HK-2 (cell line): ENCODE results near the gene NTN4.
A peak's percentile ranks its signal among the peaks of the same experiment; 100 is the strongest.
"Not testable (repeated sequence)": the region's sequence is repeated elsewhere in the genome, so short reads cannot be mapped to it uniquely, and the experiment has no call there.

Experiments used
- DNase-seq: peaks from one replicate; pipeline ENCODE4 v3.0.0-alpha.2; 2018; ENCODE audit not compliant: unreplicated experiment

Gene NTN4

DNA sequence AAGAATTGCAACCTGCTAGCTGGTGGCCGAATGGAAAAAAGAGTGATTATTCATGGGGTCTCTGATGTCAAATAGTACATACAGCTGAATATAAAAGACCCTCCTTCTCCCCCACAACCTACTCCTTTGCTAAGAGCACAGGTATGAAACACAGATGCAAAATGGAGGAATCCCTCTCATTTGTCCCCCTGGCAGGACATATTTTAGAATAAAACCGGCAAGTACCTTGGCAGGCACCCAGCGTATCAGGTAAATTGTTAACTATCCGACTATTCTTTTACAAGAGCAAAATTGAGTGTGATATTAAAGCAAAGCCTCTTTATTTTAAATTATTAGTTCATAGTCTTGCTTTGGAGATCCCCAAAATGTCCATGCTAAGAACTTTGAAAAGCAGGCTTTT lies 165.6 kb downstream of the NTN4 start:
- no peak for DNase-seq

DNA sequence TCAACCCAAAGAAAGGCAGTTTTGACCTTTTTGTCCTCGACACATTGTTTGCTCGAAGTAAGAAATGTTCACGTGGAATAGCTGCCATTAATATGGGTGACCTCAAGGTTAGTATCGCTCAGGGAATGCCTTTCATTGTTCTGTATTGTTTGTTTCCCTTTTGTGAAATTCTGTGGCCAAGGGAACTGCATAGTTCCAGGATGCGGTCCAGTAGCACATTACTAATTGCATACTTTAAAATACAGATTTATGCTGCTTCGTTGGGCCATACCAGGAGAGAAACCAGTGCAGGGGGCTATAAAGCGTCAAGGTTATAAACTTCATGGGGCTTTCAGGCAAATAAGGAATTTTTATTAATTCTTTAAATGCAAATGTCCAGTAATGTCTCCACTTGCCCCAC lies 166.0 kb downstream of the NTN4 start:
- DNase-seq: no peak

DNA sequence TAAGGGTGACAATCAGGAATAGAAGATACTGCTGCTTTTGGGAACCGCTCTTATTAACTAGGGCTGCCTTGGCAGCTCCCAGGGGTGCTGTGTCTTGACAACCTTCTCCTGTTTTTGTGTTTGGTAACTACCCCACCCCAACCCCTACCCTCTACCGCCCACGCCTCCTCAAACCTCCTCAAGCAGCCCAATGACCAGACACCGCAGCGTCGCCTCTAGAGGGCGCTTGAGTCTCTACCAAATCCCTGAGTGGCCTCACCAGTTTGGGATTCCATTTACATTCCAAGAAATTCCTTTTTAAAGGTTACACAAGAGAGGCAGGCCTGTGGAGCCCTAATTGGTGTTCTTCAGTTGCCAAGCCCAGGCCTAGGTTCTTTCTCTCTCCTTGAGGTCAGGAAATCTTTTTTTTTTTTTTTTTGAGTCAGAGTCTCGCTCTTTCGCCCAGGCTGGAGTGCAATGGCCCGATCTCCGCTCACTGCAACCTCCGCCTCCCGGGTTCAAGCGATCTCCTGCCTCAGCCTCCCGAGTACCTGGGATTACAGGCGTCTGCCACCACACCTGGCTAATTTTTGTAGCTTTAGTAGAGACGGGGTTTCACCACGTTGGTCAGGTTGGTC lies 166.9 kb downstream of the NTN4 start:
- peak; percentile 58 for DNase-seq

DNA sequence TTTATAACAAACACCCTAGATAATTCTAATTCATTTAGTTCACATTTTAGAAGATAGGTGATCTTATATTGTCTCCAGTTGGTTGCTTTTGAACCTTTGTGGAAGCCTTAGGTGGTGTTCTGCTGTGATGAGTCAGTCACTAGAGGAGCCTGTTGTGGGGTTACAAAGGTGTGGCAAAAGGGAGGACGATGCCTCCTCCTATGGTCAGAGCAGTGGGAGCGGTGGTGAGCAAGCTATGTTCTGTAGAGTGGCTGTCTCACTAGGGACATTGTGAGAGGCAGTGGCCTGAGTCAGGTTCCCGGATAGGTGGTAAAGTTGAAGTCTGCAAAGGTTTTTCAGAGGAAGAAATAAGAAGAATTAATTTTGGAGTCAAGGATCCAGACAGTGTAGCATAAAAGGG lies 167.7 kb downstream of the NTN4 start:
- DNase-seq: no peak

DNA sequence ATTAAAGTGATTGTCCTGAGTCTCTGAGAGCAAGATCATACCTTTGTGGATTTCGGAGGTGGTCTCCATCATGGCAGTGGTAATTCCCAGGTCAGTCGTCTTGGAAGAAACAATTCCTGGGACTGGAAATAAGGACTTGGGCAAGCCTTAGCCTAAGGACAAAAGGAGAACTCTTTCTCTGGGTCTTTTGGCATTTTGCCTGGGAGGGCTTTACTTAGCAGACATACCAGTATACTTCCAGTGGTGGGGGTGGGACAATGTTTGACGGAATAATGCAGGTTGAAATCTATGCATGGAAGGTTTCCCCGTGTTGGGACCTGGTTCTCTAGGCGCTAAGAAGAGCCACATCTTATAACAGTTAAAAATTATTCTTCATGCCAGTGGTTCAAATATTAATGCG lies 168.8 kb downstream of the NTN4 start:
- DNase-seq: no peak

DNA sequence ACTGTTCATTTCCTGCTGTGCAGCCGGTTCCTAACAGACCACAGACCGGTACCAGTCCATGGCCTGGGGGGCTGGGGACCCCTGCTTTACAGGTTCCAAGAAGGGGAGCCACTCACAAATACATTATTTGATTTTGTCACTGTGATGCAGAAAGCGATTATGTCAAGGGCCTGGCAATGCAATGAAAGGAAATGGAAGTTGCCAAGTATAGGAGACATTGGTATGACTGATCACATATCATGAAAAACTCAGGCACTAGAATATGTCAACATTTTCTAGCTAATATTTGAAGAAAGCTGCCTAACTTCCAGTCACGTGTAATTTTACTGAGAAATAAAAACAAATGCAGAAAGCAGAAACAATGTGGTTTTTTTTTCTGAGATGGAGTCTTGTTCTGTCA lies 170.4 kb downstream of the NTN4 start:
- no peak for DNase-seq

DNA sequence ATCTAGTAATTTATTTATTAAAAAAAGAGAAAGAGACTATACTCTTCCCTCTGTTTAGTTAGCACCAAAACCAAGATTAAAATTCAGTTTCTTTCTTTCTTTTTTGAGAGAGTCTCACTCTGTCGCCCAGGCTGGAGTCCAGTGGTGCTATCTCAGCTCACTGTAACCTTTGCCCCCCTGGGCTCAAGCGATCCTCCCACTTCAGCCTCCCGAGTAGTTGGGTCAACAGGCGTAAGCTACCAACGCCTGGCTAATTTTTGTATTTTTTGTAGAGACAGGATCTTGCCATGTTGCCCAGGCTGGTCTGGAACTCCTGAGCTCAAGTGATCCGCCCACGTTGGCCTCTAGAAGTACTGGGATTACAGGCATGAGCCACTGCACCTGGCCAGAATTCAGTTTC lies 174.1 kb downstream of the NTN4 start:
- not testable (repeated sequence) for DNase-seq

DNA sequence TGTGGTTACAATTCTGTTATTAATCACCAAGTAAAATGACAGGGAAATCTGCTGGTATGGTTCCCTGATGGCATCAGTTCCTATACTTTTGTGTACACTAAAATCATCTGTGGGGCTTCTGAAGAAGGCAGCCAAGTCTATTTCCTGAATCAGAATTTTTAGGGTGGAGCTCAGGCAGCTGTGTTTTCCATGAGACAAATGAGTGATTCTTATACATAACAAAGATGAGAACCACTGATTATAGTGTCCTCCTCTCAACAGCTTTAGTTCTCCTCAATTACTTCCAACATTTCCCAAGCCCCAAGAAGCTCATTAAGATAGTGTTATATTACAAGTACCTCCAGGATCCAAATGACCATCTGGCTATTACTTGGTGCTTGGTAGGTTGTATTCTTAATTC lies 174.8 kb downstream of the NTN4 start:
- no peak for DNase-seq

DNA sequence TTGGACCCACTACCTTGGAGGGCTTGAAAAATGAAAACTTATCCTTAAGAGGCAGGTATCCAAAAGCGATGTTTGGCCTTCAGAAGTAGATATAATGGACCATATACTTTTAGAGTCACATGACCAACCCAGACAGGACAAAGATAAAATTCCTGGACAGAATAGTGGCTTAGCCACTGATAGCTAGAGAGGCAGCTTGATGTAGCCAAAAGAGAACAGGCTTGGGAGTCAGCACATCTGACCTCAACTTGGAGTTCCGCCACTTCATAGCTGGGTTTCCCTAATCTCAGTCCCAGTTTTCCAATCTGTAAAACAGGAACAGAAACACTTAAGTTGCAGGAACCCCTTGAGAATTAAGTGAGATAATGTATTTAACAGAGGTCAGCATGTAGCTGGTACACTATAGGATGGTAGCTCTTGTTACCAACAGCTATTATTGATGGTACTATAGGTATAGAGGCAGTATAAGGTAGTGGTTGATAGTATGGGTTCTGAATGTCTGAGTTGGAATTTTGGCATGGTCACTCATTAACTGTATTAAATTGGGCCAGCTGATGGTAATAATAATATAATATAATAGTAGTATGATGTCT lies 176.1 kb downstream of the NTN4 start:
- DNase-seq: no peak

DNA sequence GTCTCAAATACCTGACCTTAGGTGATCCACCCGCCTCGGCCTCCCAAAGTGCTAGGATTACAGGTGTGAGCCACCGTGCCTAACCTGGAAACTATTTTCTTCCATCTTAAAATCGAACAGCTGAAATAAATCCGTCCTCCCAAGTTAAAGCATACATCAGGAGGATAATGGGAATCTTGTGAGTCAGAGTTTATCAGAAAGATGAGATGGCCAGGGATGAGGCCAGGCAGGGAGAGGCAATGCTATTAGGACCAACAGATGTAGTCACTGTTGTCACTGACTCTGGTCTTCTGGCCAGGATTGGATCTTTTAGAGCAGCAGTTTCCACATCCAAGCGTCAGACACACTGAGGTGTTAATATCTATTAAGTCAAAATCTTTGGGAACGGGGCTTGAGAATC lies 177.5 kb downstream of the NTN4 start:
- no peak for DNase-seq

DNA sequence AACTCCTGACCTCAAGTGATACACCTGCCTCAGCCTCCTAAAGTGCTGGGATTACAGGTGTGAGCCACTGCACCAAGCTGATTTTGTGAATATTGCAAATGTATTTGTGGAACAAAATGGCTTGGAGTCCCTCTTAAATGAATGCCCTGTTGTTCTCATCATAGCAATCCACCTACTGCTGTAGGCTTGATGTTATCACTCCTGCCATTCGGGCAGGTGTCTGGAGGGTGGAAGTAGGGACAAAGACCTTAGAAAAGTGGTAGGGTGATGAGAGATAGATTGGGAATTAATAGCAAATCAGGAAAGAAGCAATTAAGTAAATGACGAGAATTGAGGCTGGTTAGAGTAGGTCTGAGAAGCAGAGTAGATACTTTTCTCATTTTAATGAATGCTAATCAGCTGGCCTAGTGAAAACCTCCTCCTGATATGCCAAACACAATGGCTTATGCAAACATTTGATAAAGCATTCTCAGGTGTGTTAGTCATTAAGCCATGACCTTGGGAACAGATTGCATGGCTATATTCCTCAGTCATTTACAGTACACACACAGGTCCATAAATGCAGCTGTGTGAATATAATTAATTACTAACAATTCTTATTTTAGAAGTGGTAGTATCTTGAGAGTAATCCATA lies 178.8 kb downstream of the NTN4 start:
- DNase-seq: no peak

DNA sequence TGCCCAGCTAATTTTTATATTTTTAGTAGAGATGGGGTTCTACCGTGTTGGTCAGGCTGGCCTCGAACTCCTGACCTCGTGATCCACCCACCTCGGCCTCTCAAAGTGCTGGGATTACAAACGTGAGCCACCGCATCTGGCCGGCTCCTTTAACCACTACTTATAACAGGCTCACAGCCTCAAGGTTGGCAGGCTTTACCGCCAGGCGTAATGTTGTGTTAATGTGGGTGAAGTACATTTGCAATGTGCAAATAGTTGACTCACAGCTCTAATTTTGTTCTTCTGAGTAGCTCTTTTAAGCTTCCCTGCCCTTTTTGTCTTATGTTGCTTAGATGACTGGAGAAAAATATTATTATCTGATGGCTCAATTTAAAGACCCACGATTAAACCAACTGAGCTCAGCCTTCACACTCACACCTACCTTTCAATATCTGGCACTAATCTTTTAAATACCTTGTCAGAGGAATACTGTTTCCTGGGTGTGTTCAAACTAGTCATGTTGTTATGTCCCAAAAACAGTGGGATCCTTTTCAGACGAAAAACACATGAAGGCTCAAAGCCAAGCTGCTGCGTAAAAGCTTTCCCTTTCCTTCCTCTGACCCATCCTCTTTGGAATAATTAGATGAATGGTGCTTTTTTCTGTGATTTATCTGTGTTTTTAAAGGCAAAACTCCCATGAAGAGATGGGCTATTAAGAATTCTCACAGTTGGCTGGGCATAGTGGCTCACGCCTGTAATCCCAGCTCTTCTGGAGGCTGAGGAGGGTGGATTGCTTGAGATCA lies 182.1 kb downstream of the NTN4 start:
- DNase-seq: no peak
